ENCODE data around the gene TMEM212. TPM values are rescaled to one million over a fixed set of nuclear protein-coding genes. Genes with fewer than 3 reads are reported as not detected.

Gene TMEM212
- total RNA-seq, 2 experiments from 2014 or later: not detected

GRCh38 chr3:171830518-171830875 lies 12.7 kb upstream of the TMEM212 start:
- H3K9me3 Mint-ChIP-seq: no peaks in the 10 kb centered on the region
- intact Hi-C loops (cut with DNase I, micrococcal nuclease): no loop called here
- Histone ChIP-seq H3K36me3 (ENCODE audit: insufficient read depth, low read length) (no peaks in the 10 kb centered on the region), H3K27me3 (ENCODE audit: control insufficient read depth in 1 of 2, insufficient read depth in 2 of 2, low read length in 2 of 2) (no peaks in the 10 kb centered on the region), H3K9me3 (ENCODE audit: control insufficient read depth in 1 of 2, insufficient read depth in 1 of 2, low read length in 2 of 2) (no peaks in the 10 kb centered on the region), H3K4me1 (ENCODE audit: insufficient read depth, low read length) (peaks cover 13% of the 10 kb centered on the region), H3K4me3 (ENCODE audit: low read length) (no peak overlapping the region), H3K27ac (ENCODE audit: low read depth in 1 of 2, low read length in 2 of 2) (no peak overlapping the region)
- ATAC-seq (ENCODE audit: poor library complexity) (no peak), DNase-seq (no peak)
- ChIA-PET POLR2A (no interaction called here), CTCF (no interaction called here)
- H3K36me3 Mint-ChIP-seq (ENCODE audit: low read depth): no peaks in the 10 kb centered on the region
- no peak overlapping the region for H3K4me3 Mint-ChIP-seq
- peaks cover 4% of the 10 kb centered on the region for H3K27me3 Mint-ChIP-seq
- H3K4me1 Mint-ChIP-seq (ENCODE audit: low read depth): no peaks in the 10 kb centered on the region
- no peak for TF ChIP-seq CTCF (IDR thresholded peaks at IDR 0.05)
- H3K27ac Mint-ChIP-seq: no peak overlapping the region

GRCh38 chr3:171831936-171832335 lies 11.2 kb upstream of the TMEM212 start:
- Mint-ChIP-seq H3K4me1 (ENCODE audit: low read depth) (no peaks in the 10 kb centered on the region), H3K27me3 (no peaks in the 10 kb centered on the region), H3K4me3 (no peak overlapping the region), H3K36me3 (ENCODE audit: low read depth) (no peaks in the 10 kb centered on the region), H3K9me3 (no peaks in the 10 kb centered on the region), H3K27ac (no peak overlapping the region)
- Histone ChIP-seq H3K4me1 (ENCODE audit: insufficient read depth, low read length) (peaks cover 13% of the 10 kb centered on the region), H3K27me3 (ENCODE audit: control insufficient read depth in 1 of 2, insufficient read depth in 2 of 2, low read length in 2 of 2) (peaks cover 0 to under 1% of the 10 kb centered on the region in 2 experiments), H3K36me3 (ENCODE audit: insufficient read depth, low read length) (no peaks in the 10 kb centered on the region), H3K9me3 (ENCODE audit: control insufficient read depth in 1 of 2, insufficient read depth in 1 of 2, low read length in 2 of 2) (no peaks in the 10 kb centered on the region), H3K27ac (ENCODE audit: low read depth in 1 of 2, low read length in 2 of 2) (no peak overlapping the region), H3K4me3 (ENCODE audit: low read length) (no peak overlapping the region)
- ChIA-PET CTCF (no interaction called here), POLR2A (no interaction called here)
- no peak for DNase-seq
- intact Hi-C loops (cut with DNase I, micrococcal nuclease): no loop called here
- no peak for TF ChIP-seq CTCF (IDR thresholded peaks at IDR 0.05)
- no peak for ATAC-seq (ENCODE audit: poor library complexity)

GRCh38 chr3:171832989-171833388 lies 10.2 kb upstream of the TMEM212 start:
- Mint-ChIP-seq H3K4me3 (no peak overlapping the region), H3K27me3 (no peaks in the 10 kb centered on the region), H3K36me3 (ENCODE audit: low read depth) (no peaks in the 10 kb centered on the region), H3K9me3 (no peaks in the 10 kb centered on the region), H3K4me1 (ENCODE audit: low read depth) (no peaks in the 10 kb centered on the region), H3K27ac (no peak overlapping the region)
- Histone ChIP-seq H3K36me3 (ENCODE audit: insufficient read depth, low read length) (no peaks in the 10 kb centered on the region), H3K4me3 (ENCODE audit: low read length) (no peak overlapping the region), H3K4me1 (ENCODE audit: insufficient read depth, low read length) (peaks cover 4% of the 10 kb centered on the region), H3K27me3 (ENCODE audit: control insufficient read depth in 1 of 2, insufficient read depth in 2 of 2, low read length in 2 of 2) (peaks cover 0 to 4% of the 10 kb centered on the region in 2 experiments), H3K27ac (ENCODE audit: low read depth in 1 of 2, low read length in 2 of 2) (no peak overlapping the region), H3K9me3 (ENCODE audit: control insufficient read depth in 1 of 2, insufficient read depth in 1 of 2, low read length in 2 of 2) (no peaks in the 10 kb centered on the region)
- POLR2A ChIA-PET: no interaction called here
- CTCF ChIA-PET: no interaction called here
- intact Hi-C loops (cut with DNase I, micrococcal nuclease): no loop called here
- TF ChIP-seq CTCF (IDR thresholded peaks at IDR 0.05): no peak
- ATAC-seq (ENCODE audit: poor library complexity) (no peak), DNase-seq (no peak)

Measured in CD4-positive, alpha-beta T cell (primary cell).